Breast epithelium (tissue), 3 donors: ENCODE measurements around the gene ATG2A.

Source experiments
- POLR2A ChIP-seq: fragments of 450-650 bp; IDR thresholded peaks from one replicate; pipeline ENCODE4 v1.6.1; 2016; ENCODE audit warnings: antibody characterized with exemption, mild to moderate bottlenecking, moderate library complexity
- TF ChIP-seq, protein P1 (sequence below), 3 donors: fragments of 450-650 bp; IDR thresholded peaks; one replicate each; pipeline ENCODE4 v1.5.1; 2016 to 2017; ENCODE audit warnings: antibody characterized with exemption in 3 of 3, mild to moderate bottlenecking in 3 of 3, moderate library complexity in 3 of 3

DNA sequence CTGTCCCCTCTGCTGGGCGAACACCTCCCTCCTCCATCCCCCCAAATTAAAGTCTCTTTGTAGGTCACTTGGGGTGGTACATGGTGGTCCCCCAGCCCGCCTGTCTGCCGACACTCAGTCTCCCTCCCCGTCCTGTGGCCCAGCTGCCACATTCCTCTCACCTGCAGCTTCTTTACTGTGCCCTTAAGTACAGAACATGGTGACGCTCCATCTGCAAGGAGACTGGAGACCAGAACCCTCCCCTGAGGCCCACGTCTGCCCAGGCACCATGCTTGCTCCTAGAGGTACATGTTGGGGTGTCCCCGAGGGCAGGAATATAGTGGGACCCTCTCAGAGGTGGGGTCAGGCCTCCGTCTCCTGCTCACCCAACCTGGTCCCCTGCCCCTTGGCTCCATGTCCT is 33.0 kb downstream of the ATG2A start:
- TF ChIP-seq, protein P1, sequence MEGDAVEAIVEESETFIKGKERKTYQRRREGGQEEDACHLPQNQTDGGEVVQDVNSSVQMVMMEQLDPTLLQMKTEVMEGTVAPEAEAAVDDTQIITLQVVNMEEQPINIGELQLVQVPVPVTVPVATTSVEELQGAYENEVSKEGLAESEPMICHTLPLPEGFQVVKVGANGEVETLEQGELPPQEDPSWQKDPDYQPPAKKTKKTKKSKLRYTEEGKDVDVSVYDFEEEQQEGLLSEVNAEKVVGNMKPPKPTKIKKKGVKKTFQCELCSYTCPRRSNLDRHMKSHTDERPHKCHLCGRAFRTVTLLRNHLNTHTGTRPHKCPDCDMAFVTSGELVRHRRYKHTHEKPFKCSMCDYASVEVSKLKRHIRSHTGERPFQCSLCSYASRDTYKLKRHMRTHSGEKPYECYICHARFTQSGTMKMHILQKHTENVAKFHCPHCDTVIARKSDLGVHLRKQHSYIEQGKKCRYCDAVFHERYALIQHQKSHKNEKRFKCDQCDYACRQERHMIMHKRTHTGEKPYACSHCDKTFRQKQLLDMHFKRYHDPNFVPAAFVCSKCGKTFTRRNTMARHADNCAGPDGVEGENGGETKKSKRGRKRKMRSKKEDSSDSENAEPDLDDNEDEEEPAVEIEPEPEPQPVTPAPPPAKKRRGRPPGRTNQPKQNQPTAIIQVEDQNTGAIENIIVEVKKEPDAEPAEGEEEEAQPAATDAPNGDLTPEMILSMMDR (IDR thresholded peaks at IDR 0.05): no peak
- no peak for TF ChIP-seq POLR2A
